IgD-negative memory B cell (primary cell): ENCODE data around the gene MBNL2. TPM values are rescaled to one million over a fixed set of nuclear protein-coding genes. Genes with fewer than 3 reads are reported as not detected.
"Not testable (repeated sequence)": the region's sequence is repeated elsewhere in the genome, so short reads cannot be mapped to it uniquely, and the experiment has no call there.

Experiments used
- H3K27ac Mint-ChIP-seq, 3 donors: one replicate each; pipeline ENCODE4 v1.8.0; 2020 to 2022; ENCODE audit warnings: mild to moderate bottlenecking in 3 of 3, mixed read lengths in 3 of 3, moderate library complexity in 1 of 3
- H3K27me3 Mint-ChIP-seq: one replicate; pipeline ENCODE4 v1.8.0; 2021; ENCODE audit warnings: mixed read lengths
- H3K36me3 Mint-ChIP-seq: one replicate; pipeline ENCODE4 v1.8.0; 2020; ENCODE audit warnings: mild to moderate bottlenecking, mixed read lengths
- H3K4me1 Mint-ChIP-seq, 3 donors: one replicate each; pipeline ENCODE4 v1.8.0; 2020 to 2022; ENCODE audit warnings: mixed read lengths in 3 of 3, mild to moderate bottlenecking in 1 of 3
- H3K4me3 Mint-ChIP-seq, 4 donors: one replicate each; pipeline ENCODE4 v1.8.0; 2020 to 2022; ENCODE audit warnings: mild to moderate bottlenecking in 4 of 4, mixed read lengths in 4 of 4, moderate library complexity in 3 of 4
- H3K9me3 Mint-ChIP-seq, 3 donors: one replicate each; pipeline ENCODE4 v1.8.0; 2020 to 2021; ENCODE audit warnings: mixed read lengths in 3 of 3, mild to moderate bottlenecking in 1 of 3
- polyA plus RNA-seq: library from polyadenylated mRNA; unstranded; fragments of 300-500 nt; fragmentation: Illumina TruSeq; gene quantifications from one replicate; pipeline ENCODE4 v1.2.3, GENCODE V29; 2021

Gene MBNL2
- polyA plus RNA-seq, 1 donor from 2014 or later = 15.9 TPM

- no peaks in the 10 kb centered on the region for H3K4me1 Mint-ChIP-seq
- H3K36me3 Mint-ChIP-seq = peaks cover 12% of the 10 kb centered on the region
- peak overlapping the region in 1 of 3 donors; percentile 24 for H3K27ac Mint-ChIP-seq
- no peak overlapping the region for H3K4me3 Mint-ChIP-seq
- H3K27me3 Mint-ChIP-seq = no peaks in the 10 kb centered on the region
- H3K9me3 Mint-ChIP-seq = no peaks in the 10 kb centered on the region
These were observed 122.4 kb downstream of the MBNL2 start for GRCh38 chr13:97344265-97345175.

DNA sequence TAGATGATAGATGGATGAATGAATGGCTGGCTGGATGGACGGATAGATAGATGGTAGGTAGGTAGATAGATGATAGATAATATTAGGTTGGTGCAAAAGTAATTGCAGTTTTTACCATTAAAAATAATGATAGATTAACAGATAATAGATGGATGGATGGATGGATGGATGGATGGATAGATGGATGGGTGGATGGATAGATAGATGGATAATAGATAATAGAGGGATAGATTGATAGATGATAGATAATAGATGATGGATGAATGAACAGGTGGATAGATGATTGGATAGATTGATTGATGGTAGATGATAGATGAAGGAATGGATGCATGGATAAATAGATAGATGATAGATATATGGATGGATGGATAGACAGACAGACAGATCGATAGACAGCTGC, 124.0 kb downstream of the MBNL2 start:
- no peaks in the 10 kb centered on the region for H3K27me3 Mint-ChIP-seq
- no peaks in the 10 kb centered on the region for H3K9me3 Mint-ChIP-seq
- H3K4me1 Mint-ChIP-seq = no peaks in the 10 kb centered on the region
- no peak overlapping the region for H3K4me3 Mint-ChIP-seq
- H3K27ac Mint-ChIP-seq = peak overlapping the region in 1 of 3 donors; percentile 21
- H3K36me3 Mint-ChIP-seq = peaks cover 12% of the 10 kb centered on the region

GRCh38 chr13:97346561-97347254, 124.6 kb downstream of the MBNL2 start:
- H3K27me3 Mint-ChIP-seq = no peaks in the 10 kb centered on the region
- H3K27ac Mint-ChIP-seq = no peak overlapping the region
- H3K4me1 Mint-ChIP-seq = no peaks in the 10 kb centered on the region
- no peak overlapping the region for H3K4me3 Mint-ChIP-seq
- H3K36me3 Mint-ChIP-seq = peaks cover 12% of the 10 kb centered on the region
- H3K9me3 Mint-ChIP-seq = no peaks in the 10 kb centered on the region

- no peaks in the 10 kb centered on the region for H3K9me3 Mint-ChIP-seq
- peak overlapping the region in 1 of 4 donors; percentile 41 for H3K4me3 Mint-ChIP-seq
- H3K27me3 Mint-ChIP-seq = no peaks in the 10 kb centered on the region
- H3K36me3 Mint-ChIP-seq = peaks cover 12% of the 10 kb centered on the region
- no peaks in the 10 kb centered on the region for H3K4me1 Mint-ChIP-seq
- no peak overlapping the region for H3K27ac Mint-ChIP-seq
These were observed 125.3 kb downstream of the MBNL2 start for GRCh38 chr13:97347255-97347932.

GRCh38 chr13:97348569-97349100, 126.5 kb downstream of the MBNL2 start:
- Mint-ChIP-seq H3K4me3 (no peak overlapping the region), H3K4me1 (no peaks in the 10 kb centered on the region), H3K9me3 (no peaks in the 10 kb centered on the region), H3K27me3 (no peaks in the 10 kb centered on the region), H3K36me3 (peaks cover 7% of the 10 kb centered on the region), H3K27ac (no peak overlapping the region)

DNA sequence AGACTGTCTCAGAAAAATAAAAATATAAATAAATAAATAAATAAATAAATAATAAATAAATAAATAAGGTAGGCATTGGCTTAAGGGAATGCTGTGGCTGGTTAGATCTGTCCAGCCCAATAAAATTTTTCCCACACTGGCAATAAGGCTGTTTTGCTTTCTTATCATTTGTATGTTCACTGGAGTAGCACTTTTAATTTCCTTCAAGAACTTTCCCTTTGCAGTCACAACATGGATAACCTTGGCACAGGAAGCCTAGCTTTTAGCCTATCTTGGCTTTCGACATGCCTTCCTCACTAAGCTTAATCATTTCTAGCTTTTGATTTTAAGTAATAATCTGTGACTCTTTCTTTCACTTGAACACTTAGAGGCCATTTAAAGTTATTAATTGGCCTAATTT, 129.9 kb downstream of the MBNL2 start:
- H3K27me3 Mint-ChIP-seq, H3K4me3 Mint-ChIP-seq, H3K36me3 Mint-ChIP-seq: not testable (repeated sequence)

GRCh38 chr13:97352815-97353214, 130.7 kb downstream of the MBNL2 start:
- H3K4me3 Mint-ChIP-seq = no peak overlapping the region
- H3K4me1 Mint-ChIP-seq = no peaks in the 10 kb centered on the region
- no peaks in the 10 kb centered on the region for H3K27me3 Mint-ChIP-seq
- no peaks in the 10 kb centered on the region for H3K9me3 Mint-ChIP-seq
- H3K36me3 Mint-ChIP-seq = peaks cover 2% of the 10 kb centered on the region
- H3K27ac Mint-ChIP-seq = no peak overlapping the region

More for the DNA sequence above, 129.9 kb downstream of the MBNL2 start:
- H3K27ac Mint-ChIP-seq, H3K4me1 Mint-ChIP-seq, H3K9me3 Mint-ChIP-seq: not testable (repeated sequence)

DNA sequence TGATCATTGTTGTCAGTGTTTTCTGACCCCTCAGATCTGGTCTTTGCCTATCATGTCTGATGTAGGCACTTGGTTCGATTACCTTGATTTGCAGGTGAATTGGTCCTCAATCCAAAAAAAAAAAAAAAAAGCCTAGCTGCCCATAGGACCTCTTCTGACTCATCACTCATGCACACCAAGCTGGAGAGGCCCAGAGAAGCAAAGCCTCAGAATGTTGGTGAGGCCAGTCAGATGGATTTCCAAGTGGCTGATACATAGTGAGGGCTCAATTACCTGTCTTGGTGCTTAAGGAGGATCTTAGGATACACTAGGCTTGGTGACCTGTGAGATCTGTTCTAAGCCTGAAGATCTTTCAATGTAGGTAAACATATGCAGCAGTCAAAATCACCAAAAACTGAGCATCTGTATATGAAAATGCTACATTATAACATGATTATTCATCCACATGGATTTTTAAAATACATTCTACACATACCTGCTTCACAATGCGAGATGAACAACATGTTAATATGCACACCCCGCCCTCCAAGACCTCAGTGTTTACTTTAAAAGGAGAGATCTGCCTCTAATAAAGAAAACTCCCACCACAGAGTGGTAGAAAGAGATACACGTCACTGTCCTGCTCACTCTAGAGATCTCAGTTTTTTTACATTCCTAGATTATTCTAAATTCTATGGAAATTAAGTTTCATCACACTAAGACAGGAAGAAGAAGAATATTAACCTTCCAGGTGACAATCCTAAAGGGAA, 132.0 kb downstream of the MBNL2 start:
- H3K27ac Mint-ChIP-seq = peak overlapping the region in 1 of 3 donors; percentile 27
- H3K27me3 Mint-ChIP-seq = no peaks in the 10 kb centered on the region
- H3K9me3 Mint-ChIP-seq = no peaks in the 10 kb centered on the region
- no peaks in the 10 kb centered on the region for H3K36me3 Mint-ChIP-seq
- H3K4me3 Mint-ChIP-seq = no peak overlapping the region
- no peaks in the 10 kb centered on the region for H3K4me1 Mint-ChIP-seq

- Mint-ChIP-seq H3K4me3 (no peak overlapping the region), H3K27me3 (no peaks in the 10 kb centered on the region), H3K9me3 (no peaks in the 10 kb centered on the region), H3K4me1 (peaks cover 0 to 2% (median 0%) of the 10 kb centered on the region in 3 donors), H3K36me3 (no peaks in the 10 kb centered on the region), H3K27ac (no peak overlapping the region)
These were observed 132.7 kb downstream of the MBNL2 start for GRCh38 chr13:97354808-97355207.

DNA sequence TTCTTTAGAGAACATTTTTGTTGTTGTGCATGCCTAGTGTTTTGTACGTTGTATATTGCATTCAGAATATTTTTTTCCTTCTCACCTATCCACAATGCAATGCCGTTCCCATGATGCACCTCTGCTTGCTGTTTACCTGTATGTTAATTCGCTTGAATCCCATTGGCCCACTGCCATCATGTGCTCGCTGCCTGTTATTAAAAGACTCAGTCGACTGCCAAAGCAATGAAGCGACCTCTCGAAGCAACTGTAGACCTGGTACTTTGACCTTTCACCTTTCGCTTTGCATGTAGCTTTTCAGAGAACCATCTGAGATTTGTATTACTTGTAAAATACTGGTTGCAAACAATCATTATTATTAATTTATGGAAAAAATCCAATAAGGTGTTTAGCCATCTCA, 134.5 kb downstream of the MBNL2 start:
- Mint-ChIP-seq H3K36me3 (peaks cover 4% of the 10 kb centered on the region), H3K4me1 (peaks cover 0 to 2% (median 1%) of the 10 kb centered on the region in 3 donors), H3K27me3 (no peaks in the 10 kb centered on the region), H3K27ac (no peak overlapping the region), H3K9me3 (no peaks in the 10 kb centered on the region), H3K4me3 (no peak overlapping the region)

DNA sequence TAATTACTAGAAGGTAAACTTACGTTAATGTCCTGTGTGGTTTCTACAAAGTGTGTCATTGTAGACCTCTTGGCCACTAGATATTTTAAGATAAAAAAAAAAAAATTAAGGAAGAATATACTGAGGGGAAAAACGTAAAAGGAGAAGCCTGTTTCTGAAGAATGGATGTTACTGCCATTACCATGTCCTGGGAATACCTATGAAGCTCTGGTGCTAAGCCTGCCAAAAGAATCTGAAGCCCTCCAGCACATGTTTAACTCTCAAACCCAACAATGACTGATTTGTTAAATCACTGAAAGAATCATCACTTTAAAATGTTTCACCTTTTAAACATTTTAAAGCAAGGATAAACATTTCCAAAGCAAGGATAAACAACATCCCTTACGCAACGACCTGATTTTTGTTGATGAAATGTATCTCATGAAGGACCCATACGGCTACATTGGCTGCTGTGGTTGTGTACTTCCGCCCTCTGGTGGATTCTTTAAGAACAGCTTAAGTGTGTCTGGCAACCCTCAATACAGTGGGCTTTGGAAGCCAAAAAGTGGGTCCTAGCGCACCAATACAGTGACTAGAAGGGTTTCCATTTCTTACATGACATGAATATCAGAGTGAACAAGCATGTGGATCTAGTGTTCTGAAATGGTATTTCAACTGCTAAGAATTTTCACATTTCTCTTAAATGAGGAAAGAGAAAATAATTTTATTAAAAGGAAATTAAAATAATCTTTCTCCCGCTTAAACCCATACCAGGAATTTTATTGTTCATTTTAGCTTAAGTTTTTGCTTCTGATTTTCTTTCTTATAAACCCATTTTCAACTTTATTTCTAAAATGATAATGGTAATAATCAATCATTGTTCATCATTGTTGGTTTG, 137.3 kb downstream of the MBNL2 start:
- peak overlapping the region in 1 of 3 donors; percentile 50 for H3K27ac Mint-ChIP-seq
- peaks cover 0 to 7% (median 2%) of the 10 kb centered on the region in 3 donors for H3K4me1 Mint-ChIP-seq
- no peaks in the 10 kb centered on the region for H3K27me3 Mint-ChIP-seq
- H3K36me3 Mint-ChIP-seq = peaks cover 11% of the 10 kb centered on the region
- no peaks in the 10 kb centered on the region for H3K9me3 Mint-ChIP-seq
- no peak overlapping the region for H3K4me3 Mint-ChIP-seq

DNA sequence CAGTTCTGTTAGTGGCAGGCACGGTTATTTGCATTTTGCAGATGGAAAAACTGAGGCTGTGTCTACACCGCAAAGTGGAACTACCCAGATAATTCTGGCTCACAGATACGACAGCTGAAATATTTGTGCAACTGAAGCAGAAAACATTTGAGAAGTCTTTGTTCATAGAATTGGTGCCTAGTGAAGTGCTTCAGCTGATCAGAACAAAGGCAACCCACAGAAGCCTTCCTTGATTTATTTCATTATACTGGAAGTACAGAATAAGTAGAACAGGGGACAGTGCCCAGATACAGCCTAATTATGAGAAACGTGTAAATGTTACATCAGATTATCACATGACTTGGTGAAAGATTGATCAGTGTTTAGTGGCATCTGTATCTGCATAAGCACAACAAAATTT, 138.5 kb downstream of the MBNL2 start:
- H3K4me1 Mint-ChIP-seq = peaks cover 0 to 8% (median 2%) of the 10 kb centered on the region in 3 donors
- no peaks in the 10 kb centered on the region for H3K27me3 Mint-ChIP-seq
- H3K4me3 Mint-ChIP-seq = no peak overlapping the region
- H3K36me3 Mint-ChIP-seq = peaks cover 11% of the 10 kb centered on the region
- no peaks in the 10 kb centered on the region for H3K9me3 Mint-ChIP-seq
- H3K27ac Mint-ChIP-seq = no peak overlapping the region

DNA sequence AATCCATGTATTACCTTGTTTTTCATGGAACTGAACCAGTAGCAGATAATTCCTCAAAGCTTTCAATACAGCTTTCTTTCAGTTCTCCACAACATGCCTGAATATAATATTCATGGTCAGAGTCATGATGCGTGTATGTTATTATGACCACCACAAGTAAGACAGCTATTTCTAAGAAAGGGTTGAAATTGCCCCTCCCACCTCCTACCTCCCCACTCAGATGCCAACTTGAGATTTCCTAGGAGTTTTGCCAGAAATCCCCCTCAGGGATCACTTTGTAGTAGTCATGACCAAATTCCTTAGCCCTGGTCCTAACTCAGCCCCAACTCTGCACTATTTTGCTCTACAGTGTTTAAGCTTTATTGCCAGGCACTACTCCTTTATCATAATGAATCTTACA, 141.9 kb downstream of the MBNL2 start:
- Mint-ChIP-seq H3K27ac (peak overlapping the region in 1 of 3 donors; percentile 52), H3K4me3 (no peak overlapping the region), H3K4me1 (peaks cover 6 to 13% (median 9%) of the 10 kb centered on the region in 3 donors), H3K27me3 (no peaks in the 10 kb centered on the region), H3K9me3 (no peaks in the 10 kb centered on the region), H3K36me3 (peaks cover 12% of the 10 kb centered on the region)

GRCh38 chr13:97364827-97365226, 142.7 kb downstream of the MBNL2 start:
- Mint-ChIP-seq H3K36me3 (peaks cover 12% of the 10 kb centered on the region), H3K4me1 (peaks cover 12 to 16% (median 13%) of the 10 kb centered on the region in 3 donors), H3K27me3 (no peaks in the 10 kb centered on the region), H3K4me3 (no peak overlapping the region), H3K9me3 (no peaks in the 10 kb centered on the region), H3K27ac (no peak overlapping the region)
